ENCODE results near the gene TMEM131. TPM values are rescaled to one million over a fixed set of nuclear protein-coding genes. Genes with fewer than 3 reads are reported as not detected.

TMEM131 gene
- total and polyA plus RNA-seq, 12 donors = 13.7 to 57.5 (median 34.0) TPM

- WGBS, 4 donors = 66 to 80% (median 74%) methylated on average over 12 of the region's 12 CpGs
- Histone ChIP-seq H3K9me3 (replicated peaks in 1 of 3) (no peaks in the 10 kb centered on the region), H3K36me3 (replicated peaks in 1 of 2) (no peaks in the 10 kb centered on the region), H3K27ac (no peak overlapping the region), H3K27me3 (no peaks in the 10 kb centered on the region), H3K4me1 (replicated peaks in 1 of 2) (peaks cover 0 to 9% of the 10 kb centered on the region in 2 donors), H3K4me3 (no peak overlapping the region)
- TF ChIP-seq POLR2A (IDR thresholded peaks at IDR 0.05) = no peak
- no peak for TF ChIP-seq CTCF (IDR thresholded peaks at IDR 0.05)
- peak; percentile 18 to 60 (median 21) for DNase-seq
- intact Hi-C loops (cut with DNase I) = no loop called here
These were observed 43.5 kb upstream of the TMEM131 start for GRCh38 chr2:98039085-98039756.

- H3K36me3 ChIP-seq (replicated peaks in 1 of 2) = no peaks in the 10 kb centered on the region
- peak overlapping the region in 1 of 5 donors; percentile 27 for H3K27ac ChIP-seq
- H3K9me3 ChIP-seq (replicated peaks in 1 of 3) = no peaks in the 10 kb centered on the region
- TF ChIP-seq POLR2A (IDR thresholded peaks at IDR 0.05) = no peak
- no peak for TF ChIP-seq CTCF (IDR thresholded peaks at IDR 0.05)
- H3K27me3 ChIP-seq = no peaks in the 10 kb centered on the region
- H3K4me3 ChIP-seq = no peak overlapping the region
- intact Hi-C loops (cut with DNase I) = no loop called here
- 52 to 84% (median 78%) methylated on average over 2 of the region's 2 CpGs for WGBS, 4 donors
- no peak for DNase-seq
- H3K4me1 ChIP-seq (replicated peaks in 1 of 2) = peaks cover 0 to 9% of the 10 kb centered on the region in 2 donors
These were observed 42.1 kb upstream of the TMEM131 start for GRCh38 chr2:98037666-98038336.

GRCh38 chr2:98037206-98037605 is 41.5 kb upstream of the TMEM131 start:
- WGBS, 4 donors = 39 to 48% (median 40%) methylated on average over 2 of the region's 2 CpGs
- TF ChIP-seq POLR2A (IDR thresholded peaks at IDR 0.05) (no peak), CTCF (IDR thresholded peaks at IDR 0.05) (no peak)
- Histone ChIP-seq H3K4me1 (replicated peaks in 1 of 2) (peaks cover 0 to 9% of the 10 kb centered on the region in 2 donors), H3K9me3 (replicated peaks in 1 of 3) (no peaks in the 10 kb centered on the region), H3K27me3 (no peaks in the 10 kb centered on the region), H3K27ac (peak overlapping the region in 1 of 5 donors; percentile 3), H3K4me3 (no peak overlapping the region), H3K36me3 (replicated peaks in 1 of 2) (no peaks in the 10 kb centered on the region)
- intact Hi-C loops (cut with DNase I) = no loop called here
- DNase-seq = peak in 1 of 7 donors; percentile 9

- no peaks in the 10 kb centered on the region for H3K27me3 ChIP-seq
These were observed 40.7 kb upstream of the TMEM131 start for GRCh38 chr2:98036349-98037000.

More at GRCh38 chr2:98036349-98037000, 40.7 kb upstream of the TMEM131 start:
- peaks cover 0 to 9% of the 10 kb centered on the region in 2 donors for H3K4me1 ChIP-seq (replicated peaks in 1 of 2)
- no peaks in the 10 kb centered on the region for H3K36me3 ChIP-seq (replicated peaks in 1 of 2)
- TF ChIP-seq POLR2A (IDR thresholded peaks at IDR 0.05) (no peak), CTCF (IDR thresholded peaks at IDR 0.05) (no peak)
- no peak overlapping the region for H3K4me3 ChIP-seq
- intact Hi-C loops (cut with DNase I) = no loop called here
- peak in 1 of 7 donors; percentile 59 for DNase-seq
- no peaks in the 10 kb centered on the region for H3K9me3 ChIP-seq (replicated peaks in 1 of 3)
- WGBS, 4 donors = 73 to 94% (median 89%) methylated on average over 6 to 8 of the region's 8 CpGs
- H3K27ac ChIP-seq = no peak overlapping the region
